GM18867 (cell line): Measurements from ENCODE around the gene SMG9.

Experiments used
- ATAC-seq: cut with Tn5 transposase; IDR thresholded peaks from one replicate; pipeline ENCODE4 v1.9.1; 2021; ENCODE audit warnings: mild to moderate bottlenecking, moderate library complexity; ENCODE audit not compliant: unreplicated experiment

Gene SMG9

GRCh38 chr19:43726736-43727592 lies 27.8 kb downstream of the SMG9 start:
- ATAC-seq: no peak

GRCh38 chr19:43725468-43725867 lies 29.3 kb downstream of the SMG9 start:
- no peak for ATAC-seq

- no peak for ATAC-seq
These were observed 29.9 kb downstream of the SMG9 start for GRCh38 chr19:43724896-43725295.

- no peak for ATAC-seq
These were observed 31.2 kb downstream of the SMG9 start for GRCh38 chr19:43723588-43723987.

GRCh38 chr19:43721469-43722048 lies 33.2 kb downstream of the SMG9 start:
- ATAC-seq: no peak

GRCh38 chr19:43720936-43721335 lies 33.8 kb downstream of the SMG9 start:
- ATAC-seq: no peak

- ATAC-seq: no peak
These were observed 34.8 kb downstream of the SMG9 start for GRCh38 chr19:43719918-43720317.

- ATAC-seq: no peak
These were observed 35.3 kb downstream of the SMG9 start for GRCh38 chr19:43719378-43719868.

GRCh38 chr19:43718627-43719377 lies 36.0 kb downstream of the SMG9 start:
- ATAC-seq: no peak

GRCh38 chr19:43715776-43716175 lies 39.0 kb downstream of the SMG9 start, which contains the start of gene IRGC:
IRGC (plus strand) TSS chr19:43716076; CDS start chr19:43718559, 2,483 bp downstream.
- no peak for ATAC-seq

GRCh38 chr19:43713208-43713607 lies 41.6 kb downstream of the SMG9 start:
- ATAC-seq: no peak

GRCh38 chr19:43711751-43712355 lies 42.9 kb downstream of the SMG9 start:
- ATAC-seq: no peak

GRCh38 chr19:43708716-43709115 lies 46.0 kb downstream of the SMG9 start:
- ATAC-seq: no peak

GRCh38 chr19:43707158-43707712 lies 47.5 kb downstream of the SMG9 start:
- ATAC-seq: no peak

GRCh38 chr19:43705729-43706128 lies 49.0 kb downstream of the SMG9 start:
- ATAC-seq: no peak

- no peak for ATAC-seq
These were observed 50.6 kb downstream of the SMG9 start for GRCh38 chr19:43704002-43704705.

GRCh38 chr19:43700395-43701000 lies 54.3 kb downstream of the SMG9 start:
- no peak for ATAC-seq

- ATAC-seq: no peak
These were observed 55.0 kb downstream of the SMG9 start for GRCh38 chr19:43699506-43700394.

GRCh38 chr19:43697295-43697694 lies 57.5 kb downstream of the SMG9 start:
- ATAC-seq: no peak
